Fibroblast of lung (primary cell): ENCODE results near the gene TGFBRAP1. TPM values are rescaled to one million over a fixed set of nuclear protein-coding genes. Genes with fewer than 3 reads are reported as not detected.

Experiments
- DNase-seq, 2 donors: peaks; one replicate each; pipeline versions ENCODE4 v3.0.0 to v3.0.0-alpha.2; 2010; ENCODE audit warnings: low read depth in 2 of 2
- H2AFZ ChIP-seq: 2 replicates; pipeline ENCODE4 v1.5.1; 2012; ENCODE audit warnings: low read length, control low read depth, inconsistent platforms
- H3K27ac ChIP-seq: 2 replicates; pipeline ENCODE4 v1.5.1; 2011; ENCODE audit warnings: low read length, control low read depth; ENCODE audit not compliant: insufficient read depth
- H3K27me3 ChIP-seq: 2 replicates; pipeline ENCODE4 v1.5.1; 2011; ENCODE audit warnings: mild to moderate bottlenecking, low read length; ENCODE audit not compliant: control insufficient read depth, insufficient read depth
- H3K36me3 ChIP-seq: 2 replicates; pipeline ENCODE4 v1.5.1; 2011; ENCODE audit warnings: low read length; ENCODE audit not compliant: control insufficient read depth, insufficient read depth
- H3K4me1 ChIP-seq: 2 replicates; pipeline ENCODE4 v1.5.1; 2011; ENCODE audit warnings: low read length; ENCODE audit not compliant: control insufficient read depth, insufficient read depth; ENCODE audit errors: extremely low read depth
- H3K4me2 ChIP-seq: 2 replicates; pipeline ENCODE4 v1.5.1; 2011; ENCODE audit warnings: low read length, control low read depth; ENCODE audit not compliant: insufficient read depth; ENCODE audit errors: extremely low read depth
- H3K4me3 ChIP-seq, 4 experiments: fragments of 200-600 bp in 1 of 4; sonication (generic) in 1 of 4; replicated peaks in 1 of 4; 2 replicates each; pipeline ENCODE4 v1.5.1; 2011 to 2016; ENCODE audit warnings: low read length in 4 of 4, low read depth in 3 of 4, mild to moderate bottlenecking in 3 of 4, control low read depth in 2 of 4, inconsistent platforms in 1 of 4, mixed read lengths in 1 of 4; ENCODE audit not compliant: insufficient read depth in 1 of 4; ENCODE audit errors: control extremely low read depth in 1 of 4
- H3K79me2 ChIP-seq: 2 replicates; pipeline ENCODE4 v1.5.1; 2012; ENCODE audit warnings: mild to moderate bottlenecking, low read length, inconsistent platforms; ENCODE audit not compliant: control insufficient read depth, insufficient read depth
- H3K9ac ChIP-seq: 2 replicates; pipeline ENCODE4 v1.5.1; 2011; ENCODE audit warnings: mild to moderate bottlenecking, low read length, control low read depth; ENCODE audit not compliant: insufficient read depth
- H3K9me3 ChIP-seq: 2 replicates; pipeline ENCODE4 v1.5.1; 2012; ENCODE audit warnings: low read depth, low read length; ENCODE audit not compliant: control insufficient read depth, insufficient read depth
- H4K20me1 ChIP-seq: 2 replicates; pipeline ENCODE4 v1.5.1; 2011; ENCODE audit warnings: low read length; ENCODE audit not compliant: control insufficient read depth, insufficient read depth; ENCODE audit errors: extremely low read depth
- CTCF ChIP-seq, 2 donors: IDR thresholded peaks in 1 of 2; conservative IDR thresholded peaks in 1 of 2; 1 replicate in 1 of 2; 2 replicates in 1 of 2; pipeline ENCODE4 v1.5.1; 2011 to 2012; ENCODE audit warnings: low read length in 2 of 2, control low read depth in 1 of 2, inconsistent platforms in 1 of 2, low read depth in 1 of 2, mild to moderate bottlenecking in 1 of 2
- EZH2 ChIP-seq: IDR thresholded peaks from 2 replicates; pipeline ENCODE4 v1.5.1; 2012; ENCODE audit warnings: low read length, control low read depth, mild to moderate bottlenecking; ENCODE audit errors: missing control alignments
- polyA plus RNA-seq, 2 donors: library from polyadenylated mRNA; depleted of rRNA in 1 of 2; stranded (reverse) in 1 of 2; unstranded in 1 of 2; fragments of >200 nt; gene quantifications; 2 replicates each; pipeline ENCODE4 v1.2.1, GENCODE V29; 2011 to 2012; ENCODE audit warnings: missing spikeins in 1 of 2
- total RNA-seq: library from RNA; depleted of rRNA; stranded (reverse); fragments of >200 nt; gene quantifications from 2 replicates; pipeline ENCODE4 v1.2.1, GENCODE V29; 2014

The TGFBRAP1 gene
- total and polyA plus RNA-seq, 2 donors (not counting 1 experiment from before 2014, with no cell fraction given), result 8.5 to 14.9 TPM

GRCh38 chr2:105287692-105288091 lies 41.8 kb downstream of the TGFBRAP1 start:
- no peak for TF ChIP-seq EZH2
- peak; percentile 22 to 55 for TF ChIP-seq CTCF (conservative IDR thresholded peaks at IDR 0.05 in 1 of 2, IDR thresholded peaks at IDR 0.05 in 1 of 2; ENCODE audit: low read depth in 1 of 2, low read length in 2 of 2)
- peak; percentile 23 to 45 for DNase-seq
- H3K27ac ChIP-seq, result no peak overlapping the region
- no peaks in the 10 kb centered on the region for H3K79me2 ChIP-seq
- no peaks in the 10 kb centered on the region for H3K27me3 ChIP-seq
- H3K36me3 ChIP-seq, result no peaks in the 10 kb centered on the region
- no peak overlapping the region for H3K4me2 ChIP-seq
- no peaks in the 10 kb centered on the region for H3K4me1 ChIP-seq
- H3K9ac ChIP-seq, result no peak overlapping the region
- no peak overlapping the region for H2AFZ ChIP-seq
- H3K9me3 ChIP-seq, result no peaks in the 10 kb centered on the region
- H4K20me1 ChIP-seq, result no peaks in the 10 kb centered on the region
- no peak overlapping the region for H3K4me3 ChIP-seq

GRCh38 chr2:105283532-105283931 lies 46.0 kb downstream of the TGFBRAP1 start:
- Histone ChIP-seq H3K36me3 (peaks cover 6% of the 10 kb centered on the region), H3K9ac (no peak overlapping the region), H3K79me2 (no peaks in the 10 kb centered on the region), H3K27ac (no peak overlapping the region), H3K4me2 (no peak overlapping the region), H3K9me3 (no peaks in the 10 kb centered on the region), H2AFZ (no peak overlapping the region), H3K4me3 (no peak overlapping the region), H4K20me1 (no peaks in the 10 kb centered on the region), H3K27me3 (no peaks in the 10 kb centered on the region), H3K4me1 (no peaks in the 10 kb centered on the region)
- TF ChIP-seq EZH2 (no peak), CTCF (conservative IDR thresholded peaks at IDR 0.05 in 1 of 2, IDR thresholded peaks at IDR 0.05 in 1 of 2; ENCODE audit: low read depth in 1 of 2, low read length in 2 of 2) (no peak)
- no peak for DNase-seq

- TF ChIP-seq EZH2, result no peak
- TF ChIP-seq CTCF (conservative IDR thresholded peaks at IDR 0.05 in 1 of 2, IDR thresholded peaks at IDR 0.05 in 1 of 2; ENCODE audit: low read depth in 1 of 2, low read length in 2 of 2), result no peak
- no peaks in the 10 kb centered on the region for H4K20me1 ChIP-seq
- DNase-seq, result no peak
- H3K4me3 ChIP-seq, result no peak overlapping the region
- no peak overlapping the region for H2AFZ ChIP-seq
- H3K27me3 ChIP-seq, result no peaks in the 10 kb centered on the region
- no peak overlapping the region for H3K27ac ChIP-seq
- H3K4me1 ChIP-seq, result no peaks in the 10 kb centered on the region
- no peak overlapping the region for H3K4me2 ChIP-seq
- peaks cover 6% of the 10 kb centered on the region for H3K36me3 ChIP-seq
- H3K9ac ChIP-seq, result no peak overlapping the region
- no peaks in the 10 kb centered on the region for H3K9me3 ChIP-seq
- H3K79me2 ChIP-seq, result no peaks in the 10 kb centered on the region
Observed at GRCh38 chr2:105280281-105280680, 49.3 kb downstream of the TGFBRAP1 start.
